HepG2 (cell line): ENCODE results near the gene TSPAN3. TPM values are rescaled to one million over a fixed set of nuclear protein-coding genes. Genes with fewer than 3 reads are reported as not detected.

Experiments
- AGO2 ChIP-seq: fragments of 200-400 bp; formaldehyde crosslinking; optimal IDR thresholded peaks from 2 replicates; pipeline ENCODE3; 2017; ENCODE audit warnings: mild to moderate bottlenecking, low read depth, low read length, moderate library complexity
- BORCS8-MEF2B ChIP-seq: sonication (generic); formaldehyde crosslinking; IDR thresholded peaks from 2 replicates; pipeline ENCODE4 v1.8.0; 2022; ENCODE audit warnings: mild to moderate bottlenecking, missing genetic modification reagents
- CREBL2 ChIP-seq: sonication (generic); formaldehyde crosslinking; IDR thresholded peaks from 2 replicates; pipeline ENCODE4 v1.8.1; 2023; ENCODE audit warnings: missing genetic modification reagents, mild to moderate bottlenecking, borderline replicate concordance
- ESRRA ChIP-seq: sonication (generic); formaldehyde crosslinking; IDR thresholded peaks from 2 replicates; pipeline ENCODE4 v1.5.1; 2020; ENCODE audit warnings: mild to moderate bottlenecking, low read depth, missing genetic modification reagents
- FOXC1 ChIP-seq: sonication (generic); formaldehyde crosslinking; IDR thresholded peaks from 2 replicates; pipeline ENCODE4 v1.8.0; 2022; ENCODE audit warnings: mild to moderate bottlenecking, missing genetic modification reagents, borderline replicate concordance
- FOXK2 ChIP-seq: fragments of 450-650 bp; IDR thresholded peaks from 2 replicates; pipeline ENCODE4 v1.6.1; 2016
- FOXO1 ChIP-seq: sonication (generic); formaldehyde crosslinking; IDR thresholded peaks from 2 replicates; pipeline ENCODE4 v1.4.0; 2020; ENCODE audit warnings: missing genetic modification reagents
- IKZF1 ChIP-seq: fragments of 450-650 bp; IDR thresholded peaks from 2 replicates; pipeline ENCODE4 v1.7.1; 2016
- MED13 ChIP-seq: sonication (generic); formaldehyde crosslinking; IDR thresholded peaks from 2 replicates; pipeline ENCODE4 v1.5.0; 2020; ENCODE audit warnings: missing genetic modification reagents
- NCOA5 ChIP-seq: sonication (generic); formaldehyde crosslinking; IDR thresholded peaks from 2 replicates; pipeline ENCODE4 v1.4.0; 2020; ENCODE audit warnings: missing genetic modification reagents
- NR2C2 ChIP-seq: sonication (generic); formaldehyde crosslinking; IDR thresholded peaks from 2 replicates; pipeline ENCODE4 v1.4.0; 2020; ENCODE audit warnings: missing genetic modification reagents, mild to moderate bottlenecking, moderate library complexity, borderline replicate concordance
- NR2F2 ChIP-seq: IDR thresholded peaks from 2 replicates; pipeline ENCODE4 v1.6.1; 2012; ENCODE audit warnings: low read depth, inconsistent platforms, borderline replicate concordance
- PITX1 ChIP-seq: sonication (generic); formaldehyde crosslinking; IDR thresholded peaks from 2 replicates; pipeline ENCODE4 v1.5.1; 2020; ENCODE audit warnings: mild to moderate bottlenecking, missing genetic modification reagents
- SCMH1 ChIP-seq: sonication (generic); formaldehyde crosslinking; IDR thresholded peaks from 2 replicates; pipeline ENCODE4 v1.9.0; 2021; ENCODE audit warnings: missing genetic modification reagents, mild to moderate bottlenecking, borderline replicate concordance
- SP4 ChIP-seq: sonication (generic); formaldehyde crosslinking; IDR thresholded peaks from 2 replicates; pipeline ENCODE4 v1.8.1; 2023; ENCODE audit warnings: mild to moderate bottlenecking, missing genetic modification reagents
- TCF7L2 ChIP-seq: IDR thresholded peaks from 2 replicates; pipeline ENCODE4 v1.6.1; 2011; ENCODE audit warnings: mild to moderate bottlenecking, low read depth, low read length, moderate library complexity
- TFAP4 ChIP-seq: sonication (generic); IDR thresholded peaks from 2 replicates; pipeline ENCODE4 v1.6.1; 2016; ENCODE audit warnings: low read depth, borderline replicate concordance
- THAP8 ChIP-seq: sonication (generic); formaldehyde crosslinking; IDR thresholded peaks from 2 replicates; pipeline ENCODE4 v1.5.1; 2020; ENCODE audit warnings: missing genetic modification reagents, mild to moderate bottlenecking, borderline replicate concordance
- ZGPAT ChIP-seq: IDR thresholded peaks from 2 replicates; pipeline ENCODE4 v1.6.1; 2016; ENCODE audit warnings: mild to moderate bottlenecking
- ZKSCAN8 ChIP-seq: IDR thresholded peaks from 2 replicates; pipeline ENCODE4 v1.6.1; 2016; ENCODE audit warnings: borderline replicate concordance, missing genetic modification reagents, missing compliant biosample characterization
- ZNF20 ChIP-seq: sonication (generic); formaldehyde crosslinking; IDR thresholded peaks from 2 replicates; pipeline ENCODE4 v1.4.0; 2020; ENCODE audit warnings: mild to moderate bottlenecking, moderate library complexity, missing genetic modification reagents
- ZNF460 ChIP-seq: sonication (generic); formaldehyde crosslinking; IDR thresholded peaks from 2 replicates; pipeline ENCODE4 v1.5.1; 2020; ENCODE audit warnings: missing genetic modification reagents, mild to moderate bottlenecking, borderline replicate concordance
- ZNF549 ChIP-seq: sonication (generic); formaldehyde crosslinking; IDR thresholded peaks from 2 replicates; pipeline ENCODE4 v1.5.0; 2020; ENCODE audit warnings: missing genetic modification reagents
- ZNF589 ChIP-seq: sonication (generic); formaldehyde crosslinking; conservative IDR thresholded peaks from 2 replicates; pipeline ENCODE4 v1.8.0; 2022; ENCODE audit warnings: mild to moderate bottlenecking, moderate library complexity, missing genetic modification reagents
- ZNF704 ChIP-seq: sonication (generic); formaldehyde crosslinking; IDR thresholded peaks from 2 replicates; pipeline ENCODE4 v1.8.1; 2023; ENCODE audit warnings: mild to moderate bottlenecking, inconsistent platforms, moderate library complexity, missing genetic modification reagents, borderline replicate concordance
- ZNF724P ChIP-seq: sonication (generic); formaldehyde crosslinking; IDR thresholded peaks from 2 replicates; pipeline ENCODE4 v1.8.0; 2022; ENCODE audit warnings: missing genetic modification reagents, borderline replicate concordance
- ZNF816 ChIP-seq: sonication (generic); formaldehyde crosslinking; IDR thresholded peaks from 2 replicates; pipeline ENCODE4 v1.8.0; 2022; ENCODE audit warnings: missing genetic modification reagents, mild to moderate bottlenecking, borderline replicate concordance
- ZNF850 ChIP-seq: sonication (generic); formaldehyde crosslinking; conservative IDR thresholded peaks from 2 replicates; pipeline ENCODE4 v1.9.0; 2021; ENCODE audit warnings: mild to moderate bottlenecking, missing genetic modification reagents
- polyA plus RNA-seq, 8 experiments: library from polyadenylated mRNA; depleted of rRNA in 3 of 8; stranded (reverse) in 7 of 8; unstranded in 1 of 8; fragments of >200 nt; fragmentation: Illumina TruSeq in 4 of 8; extraction: Trizol in 4 of 8; gene quantifications; 2 replicates each; pipeline versions ENCODE4 v1.2.1 to v1.2.3, GENCODE V29; 2011 to 2016; ENCODE audit warnings: low read depth in 4 of 8, missing spikeins in 1 of 8, mixed read lengths in 1 of 8; ENCODE audit not compliant: insufficient read depth in 1 of 8
- total RNA-seq, 5 experiments: library from RNA; depleted of rRNA; stranded (reverse); fragments of >200 nt; fragmentation: Illumina TruSeq; extraction: Trizol; gene quantifications; 2 replicates each; pipeline ENCODE4 v1.2.3, GENCODE V29; 2016; ENCODE audit warnings: low read depth in 1 of 5

TSPAN3 gene
- total and polyA plus RNA-seq, 2 of the 13 experiments (the other 11 are each of a cell fraction or from before 2014, with no cell fraction given) = 167 to 170 TPM

GRCh38 chr15:77032052-77032646 lies 38.8 kb downstream of the TSPAN3 start (continued):
- TF ChIP-seq ZNF850 (CRISPR knock-in tag) (no peak), FOXK2 (no peak), SP4 (CRISPR knock-in tag) (no peak), ZGPAT (CRISPR knock-in tag) (peak; percentile 50; the same call in 1 of the 2 replicates), BORCS8-MEF2B (CRISPR knock-in tag) (peak; percentile 46; the same call in 1 of the 2 replicates), MED13 (CRISPR knock-in tag) (no peak), ZNF549 (CRISPR knock-in tag) (no peak), NCOA5 (CRISPR knock-in tag) (no peak), IKZF1 (no peak), PITX1 (CRISPR knock-in tag) (no peak), FOXC1 (CRISPR knock-in tag) (no peak), ZNF460 (CRISPR knock-in tag) (no peak), SCMH1 (no peak), TFAP4 (no peak), ZKSCAN8 (CRISPR knock-in tag) (0 out of 2 replicates have a peak, but pooled peaks have one; percentile 49), ZNF589 (CRISPR knock-in tag) (peak; percentile 23; the same call in 1 of the 2 replicates), THAP8 (no peak), ZNF816 (CRISPR knock-in tag) (no peak), AGO2 (peak; percentile 28), TCF7L2 (peak; percentile 64), FOXO1 (CRISPR knock-in tag) (peak; percentile 66; the same call in 1 of the 2 replicates), NR2F2 (peak; percentile 85), NR2C2 (CRISPR knock-in tag) (peak; percentile 95), ZNF724P (0 out of 2 replicates have a peak, but pooled peaks have one; percentile 44), ESRRA (CRISPR knock-in tag) (peak; percentile 52; the same call in 1 of the 2 replicates), ZNF704 (no peak; the same call in 1 of the 2 replicates), ZNF20 (CRISPR knock-in tag) (no peak), CREBL2 (no peak)
